Endothelial cell (in vitro differentiated cells): Measurements from ENCODE around the gene PRRC2A. TPM values are rescaled to one million over a fixed set of nuclear protein-coding genes. Genes with fewer than 3 reads are reported as not detected.
"Not testable (repeated sequence)": the region's sequence is repeated elsewhere in the genome, so short reads cannot be mapped to it uniquely, and the experiment has no call there.

Experiments
- DNase-seq: peaks from one replicate; pipeline ENCODE4 v3.0.0; 2021; ENCODE audit warnings: low spot score
- H3K27ac Mint-ChIP-seq: one replicate; pipeline ENCODE4 v1.8.0; 2021; ENCODE audit warnings: mixed read lengths, inconsistent platforms; ENCODE audit not compliant: unreplicated experiment
- H3K27me3 Mint-ChIP-seq: one replicate; pipeline ENCODE4 v1.8.0; 2021; ENCODE audit warnings: mild to moderate bottlenecking, moderate library complexity, mixed read lengths, inconsistent platforms; ENCODE audit not compliant: unreplicated experiment
- H3K36me3 Mint-ChIP-seq: one replicate; pipeline ENCODE4 v1.8.0; 2021; ENCODE audit warnings: mild to moderate bottlenecking, low read depth, mixed read lengths, inconsistent platforms; ENCODE audit not compliant: unreplicated experiment
- H3K4me1 Mint-ChIP-seq: one replicate; pipeline ENCODE4 v1.8.0; 2021; ENCODE audit warnings: mild to moderate bottlenecking, mixed read lengths, inconsistent platforms; ENCODE audit not compliant: unreplicated experiment
- H3K4me3 Mint-ChIP-seq: one replicate; pipeline ENCODE4 v1.8.0; 2021; ENCODE audit warnings: mild to moderate bottlenecking, mixed read lengths, inconsistent platforms; ENCODE audit not compliant: unreplicated experiment
- H3K9me3 Mint-ChIP-seq: one replicate; pipeline ENCODE4 v1.8.0; 2021; ENCODE audit warnings: mixed read lengths, inconsistent platforms; ENCODE audit not compliant: unreplicated experiment
- total RNA-seq: library from RNA; stranded (reverse); fragmentation: NEBNext Ultra II Directional; extraction: Animal tissue kit (Norgen Biotek cat#: 25700); gene quantifications from one replicate; pipeline ENCODE4 v1.2.1, GENCODE V29; 2021; ENCODE audit not compliant: unreplicated experiment
- TF ChIP-seq, protein P1 (sequence below): fragments of 200-600 bp; sonication (generic); IDR thresholded peaks from one replicate; pipeline ENCODE4 v1.5.0; 2021; ENCODE audit warnings: antibody characterized with exemption; ENCODE audit not compliant: unreplicated experiment

PRRC2A gene
- total RNA-seq, 1 donor from 2014 or later = 149 TPM

GRCh38 chr6:31586599-31587281, 33.8 kb upstream of the PRRC2A start:
- no peak overlapping the region for H3K27ac Mint-ChIP-seq
- TF ChIP-seq, protein P1, sequence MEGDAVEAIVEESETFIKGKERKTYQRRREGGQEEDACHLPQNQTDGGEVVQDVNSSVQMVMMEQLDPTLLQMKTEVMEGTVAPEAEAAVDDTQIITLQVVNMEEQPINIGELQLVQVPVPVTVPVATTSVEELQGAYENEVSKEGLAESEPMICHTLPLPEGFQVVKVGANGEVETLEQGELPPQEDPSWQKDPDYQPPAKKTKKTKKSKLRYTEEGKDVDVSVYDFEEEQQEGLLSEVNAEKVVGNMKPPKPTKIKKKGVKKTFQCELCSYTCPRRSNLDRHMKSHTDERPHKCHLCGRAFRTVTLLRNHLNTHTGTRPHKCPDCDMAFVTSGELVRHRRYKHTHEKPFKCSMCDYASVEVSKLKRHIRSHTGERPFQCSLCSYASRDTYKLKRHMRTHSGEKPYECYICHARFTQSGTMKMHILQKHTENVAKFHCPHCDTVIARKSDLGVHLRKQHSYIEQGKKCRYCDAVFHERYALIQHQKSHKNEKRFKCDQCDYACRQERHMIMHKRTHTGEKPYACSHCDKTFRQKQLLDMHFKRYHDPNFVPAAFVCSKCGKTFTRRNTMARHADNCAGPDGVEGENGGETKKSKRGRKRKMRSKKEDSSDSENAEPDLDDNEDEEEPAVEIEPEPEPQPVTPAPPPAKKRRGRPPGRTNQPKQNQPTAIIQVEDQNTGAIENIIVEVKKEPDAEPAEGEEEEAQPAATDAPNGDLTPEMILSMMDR = no peak

DNA sequence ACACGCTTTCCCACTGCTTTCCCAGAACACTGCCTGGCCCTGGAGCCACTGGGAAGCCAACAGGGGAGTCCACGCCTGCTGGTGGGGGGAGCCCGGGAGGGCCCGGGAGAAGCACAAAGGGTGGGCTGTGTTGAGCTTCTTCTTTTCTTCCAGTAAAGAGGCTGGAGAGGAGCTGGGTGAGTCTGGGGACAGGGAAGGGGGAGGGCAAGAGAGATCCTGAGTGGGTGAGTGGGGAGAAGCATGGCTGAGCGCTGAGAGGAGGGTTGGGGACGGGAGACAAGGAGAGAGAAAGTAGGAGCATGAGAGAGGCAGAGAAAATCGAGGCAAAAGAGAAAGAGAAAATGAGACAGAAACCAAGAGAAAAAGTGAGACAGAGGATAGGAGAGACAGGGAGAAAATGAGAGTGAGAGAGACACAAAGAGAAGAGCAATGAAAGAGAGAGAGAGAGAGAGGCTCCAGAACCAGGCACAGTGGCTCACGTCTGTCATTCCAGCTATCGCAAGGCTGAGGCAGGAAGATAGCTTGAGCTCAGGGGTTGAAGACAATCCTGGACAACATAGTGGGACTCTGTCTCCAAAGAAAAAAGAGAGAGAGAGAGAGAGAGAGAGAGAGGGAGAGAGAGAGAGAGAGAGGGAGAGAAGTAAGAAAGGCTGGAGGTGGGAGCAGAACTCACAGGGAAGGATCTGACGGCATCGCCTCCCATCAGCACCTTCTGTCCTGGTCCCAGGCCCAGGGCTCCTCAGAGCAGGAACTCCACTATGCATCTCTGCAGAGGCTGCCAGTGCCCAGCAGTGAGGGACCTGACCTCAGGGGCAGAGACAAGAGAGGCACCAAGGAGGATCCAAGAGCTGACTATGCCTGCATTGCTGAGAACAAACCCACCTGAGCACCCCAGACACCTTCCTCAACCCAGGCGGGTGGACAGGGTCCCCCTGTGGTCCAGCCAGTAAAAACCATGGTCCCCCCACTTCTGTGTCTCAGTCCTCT, 32.4 kb upstream of the PRRC2A start:
- DNase-seq = no peak
- Mint-ChIP-seq H3K27ac (no peak overlapping the region), H3K9me3 (no peaks in the 10 kb centered on the region), H3K36me3 (no peaks in the 10 kb centered on the region), H3K4me3 (no peak overlapping the region), H3K27me3 (peaks cover under 1% of the 10 kb centered on the region), H3K4me1 (peaks cover 12% of the 10 kb centered on the region)
- TF ChIP-seq, protein P1 = no peak

More at GRCh38 chr6:31586599-31587281, 33.8 kb upstream of the PRRC2A start:
- peaks cover 12% of the 10 kb centered on the region for H3K4me1 Mint-ChIP-seq
- H3K4me3 Mint-ChIP-seq = no peak overlapping the region
- no peaks in the 10 kb centered on the region for H3K36me3 Mint-ChIP-seq
- H3K9me3 Mint-ChIP-seq = no peaks in the 10 kb centered on the region
- DNase-seq = no peak
- peaks cover 2% of the 10 kb centered on the region for H3K27me3 Mint-ChIP-seq

GRCh38 chr6:31588871-31589650, 31.5 kb upstream of the PRRC2A start:
- TF ChIP-seq, protein P1 = no peak
- H3K36me3 Mint-ChIP-seq = no peaks in the 10 kb centered on the region
- H3K4me1 Mint-ChIP-seq = peaks cover 12% of the 10 kb centered on the region
- DNase-seq = no peak
- peaks cover 1% of the 10 kb centered on the region for H3K27me3 Mint-ChIP-seq
- no peak overlapping the region for H3K27ac Mint-ChIP-seq
- no peak overlapping the region for H3K4me3 Mint-ChIP-seq
- no peaks in the 10 kb centered on the region for H3K9me3 Mint-ChIP-seq

GRCh38 chr6:31590691-31591090, 29.8 kb upstream of the PRRC2A start:
- H3K27me3 Mint-ChIP-seq, H3K4me1 Mint-ChIP-seq, H3K9me3 Mint-ChIP-seq, H3K4me3 Mint-ChIP-seq, H3K36me3 Mint-ChIP-seq, DNase-seq, H3K27ac Mint-ChIP-seq: not testable (repeated sequence)

GRCh38 chr6:31592396-31592771, 28.1 kb upstream of the PRRC2A start:
- Mint-ChIP-seq H3K27me3 (peaks cover 1% of the 10 kb centered on the region), H3K36me3 (no peaks in the 10 kb centered on the region), H3K9me3 (no peaks in the 10 kb centered on the region), H3K4me3 (no peak overlapping the region), H3K4me1 (peaks cover 3% of the 10 kb centered on the region), H3K27ac (no peak overlapping the region)
- no peak for DNase-seq
- TF ChIP-seq, protein P1 = no peak
